Panc1 (cell line): ENCODE measurements around the gene SH3PXD2A. TPM values are rescaled to one million over a fixed set of nuclear protein-coding genes. Genes with fewer than 3 reads are reported as not detected.

Source experiments
- ATAC-seq: fragments of 200-7000 bp; cut with Tn5 transposase; 2 replicates; pipeline ENCODE4 v1.9.1; 2020; ENCODE audit warnings: mild to moderate bottlenecking, moderate library complexity
- BruUV-seq: library from RNA; stranded (reverse); fragments of 400-500 nt; replicated peaks from 2 replicates; lab custom pipeline; 2021; lab: Mats Ljungman, UMichigan
- CTCF ChIA-PET: fragments of 300-600 bp; sonication (Branson Sonifier 250); formaldehyde crosslinking; loops from one replicate; lab custom pipeline; 2022; ENCODE audit warnings: antibody characterized with exemption; lab: Charles Lee
- POLR2A ChIA-PET: fragments of 300-600 bp; sonication (Branson Sonifier 250); formaldehyde crosslinking; loops from one replicate; lab custom pipeline; 2022; ENCODE audit warnings: antibody characterized with exemption; lab: Charles Lee
- DNase-seq: peaks from one replicate; pipeline ENCODE4 v3.0.0-alpha.2; 2010; ENCODE audit warnings: low read depth, low spot score
- H3K27ac ChIP-seq: 2 replicates; pipeline ENCODE4 v1.5.1; 2011; ENCODE audit warnings: mild to moderate bottlenecking, low read length, inconsistent platforms
- H3K27me3 ChIP-seq: fragments of 200-500 bp; sonication (Bioruptor generic); 2 replicates; pipeline ENCODE4 v1.6.0; 2014; ENCODE audit warnings: low read length, inconsistent platforms; ENCODE audit not compliant: control insufficient read depth, insufficient read depth
- H3K36me3 ChIP-seq: fragments of 200-500 bp; sonication (Bioruptor generic); 2 replicates; pipeline ENCODE4 v1.5.1; 2014; ENCODE audit warnings: inconsistent platforms, mild to moderate bottlenecking, low read length, moderate library complexity; ENCODE audit not compliant: control insufficient read depth, insufficient read depth
- H3K4me1 ChIP-seq: 2 replicates; pipeline ENCODE4 v1.5.1; 2011; ENCODE audit warnings: inconsistent platforms, mild to moderate bottlenecking, low read length, moderate library complexity; ENCODE audit not compliant: control insufficient read depth, insufficient read depth
- H3K4me3 ChIP-seq, 2 experiments: 2 replicates each; pipeline ENCODE4 v1.5.1; 2011 to 2012; ENCODE audit warnings: low read depth in 2 of 2, low read length in 2 of 2, mild to moderate bottlenecking in 2 of 2, inconsistent platforms in 1 of 2, moderate library complexity in 1 of 2
- H3K9me3 ChIP-seq: fragments of 200-500 bp; sonication (Bioruptor generic); 2 replicates; pipeline ENCODE4 v1.5.1; 2014; ENCODE audit warnings: low read depth, mild to moderate bottlenecking, inconsistent platforms, low read length, moderate library complexity; ENCODE audit not compliant: control insufficient read depth, insufficient read depth
- POLR2AphosphoS5 ChIP-seq: IDR thresholded peaks from 2 replicates; pipeline ENCODE4 v1.6.1; 2012; ENCODE audit warnings: mild to moderate bottlenecking, low read depth, low read length, moderate library complexity
- SIN3A ChIP-seq: IDR thresholded peaks from 2 replicates; pipeline ENCODE4 v1.6.1; 2012; ENCODE audit warnings: low read depth, mild to moderate bottlenecking, low read length, moderate library complexity, borderline replicate concordance; ENCODE audit not compliant: insufficient read depth
- TCF7L2 ChIP-seq: IDR thresholded peaks from 2 replicates; pipeline ENCODE4 v1.6.1; 2011; ENCODE audit warnings: mild to moderate bottlenecking, low read depth, low read length, inconsistent platforms
- in situ Hi-C: cut with HindIII; loops from 2 replicates; pipeline ENCODE4 v1.10.0; 2016; ENCODE audit warnings: low sequenced_read_pairs, low pct_unique_long_range_greater_than_20kb
- intact Hi-C: fragments of 100-400 bp; cut with micrococcal nuclease; formaldehyde crosslinking; loops from one replicate; pipeline ENCODE4 v1.10.0; 2022; ENCODE audit not compliant: unreplicated experiment
- total RNA-seq: library from RNA; stranded (reverse); gene quantifications from one replicate; pipeline ENCODE4 v1.2.1, GENCODE V29; 2021; ENCODE audit not compliant: unreplicated experiment
- TF ChIP-seq, protein P1 (sequence below), 2 experiments: IDR thresholded peaks; 2 replicates each; pipeline ENCODE4 v1.6.1; 2011 to 2012; ENCODE audit warnings: low read depth in 2 of 2, control low read depth in 1 of 2, low read length in 1 of 2, mild to moderate bottlenecking in 1 of 2, moderate library complexity in 1 of 2; ENCODE audit not compliant: insufficient read depth in 1 of 2
- TF ChIP-seq, protein P2 (sequence below): fragments of 450-650 bp; IDR thresholded peaks from 2 replicates; pipeline ENCODE4 v1.5.1; 2017; ENCODE audit warnings: mild to moderate bottlenecking

The SH3PXD2A gene
- total RNA-seq, 1 experiment from 2014 or later, result 5.7 TPM

DNA sequence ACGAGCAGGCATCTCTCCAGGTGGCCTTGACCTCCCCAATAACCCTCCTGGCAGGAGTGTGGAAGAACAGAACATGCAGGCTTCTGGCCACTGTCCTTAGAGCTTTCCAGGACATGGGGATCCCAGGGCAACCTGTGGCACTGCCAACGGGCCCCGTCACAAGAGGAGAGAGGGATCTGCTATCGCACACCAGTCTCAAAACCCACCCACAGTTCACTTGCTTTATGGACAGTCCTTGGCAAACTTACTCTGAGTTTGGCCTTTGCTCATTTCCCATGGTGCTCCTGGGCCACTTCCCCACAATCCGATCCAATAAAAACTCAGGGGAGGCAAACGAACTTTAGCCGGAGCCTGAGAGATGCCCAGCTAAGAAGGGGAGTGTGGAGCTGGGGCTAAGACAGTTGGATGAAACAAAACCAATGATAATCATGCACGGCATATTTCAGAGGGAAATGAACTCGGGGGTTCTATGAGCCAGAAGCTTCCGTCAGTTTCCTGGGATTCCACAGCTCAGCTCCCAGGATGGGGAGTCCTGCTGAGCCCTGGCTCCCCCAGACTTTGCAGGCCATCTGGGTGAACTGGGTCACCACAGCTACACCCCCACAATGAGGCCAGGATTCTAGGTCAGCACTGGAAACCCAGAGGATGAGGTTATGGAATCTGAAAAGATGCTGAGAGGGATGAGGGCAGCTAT, 203.4 kb downstream of the SH3PXD2A start:
- DNase-seq (no peak), ATAC-seq (no peak)
- in situ Hi-C loops (no loop called here), intact Hi-C loops (no loop called here)
- H3K36me3 ChIP-seq, result no peaks in the 10 kb centered on the region
- CTCF ChIA-PET, result no interaction called here
- no peak overlapping the region for H3K27ac ChIP-seq
- POLR2A ChIA-PET, result no interaction called here
- no TSS peak for BruUV-seq
- no peaks in the 10 kb centered on the region for H3K4me1 ChIP-seq
- no peaks in the 10 kb centered on the region for H3K9me3 ChIP-seq
- no peak overlapping the region for H3K4me3 ChIP-seq
- TF ChIP-seq SIN3A (no peak), TCF7L2 (no peak), POLR2AphosphoS5 (no peak)
- TF ChIP-seq, protein P1, sequence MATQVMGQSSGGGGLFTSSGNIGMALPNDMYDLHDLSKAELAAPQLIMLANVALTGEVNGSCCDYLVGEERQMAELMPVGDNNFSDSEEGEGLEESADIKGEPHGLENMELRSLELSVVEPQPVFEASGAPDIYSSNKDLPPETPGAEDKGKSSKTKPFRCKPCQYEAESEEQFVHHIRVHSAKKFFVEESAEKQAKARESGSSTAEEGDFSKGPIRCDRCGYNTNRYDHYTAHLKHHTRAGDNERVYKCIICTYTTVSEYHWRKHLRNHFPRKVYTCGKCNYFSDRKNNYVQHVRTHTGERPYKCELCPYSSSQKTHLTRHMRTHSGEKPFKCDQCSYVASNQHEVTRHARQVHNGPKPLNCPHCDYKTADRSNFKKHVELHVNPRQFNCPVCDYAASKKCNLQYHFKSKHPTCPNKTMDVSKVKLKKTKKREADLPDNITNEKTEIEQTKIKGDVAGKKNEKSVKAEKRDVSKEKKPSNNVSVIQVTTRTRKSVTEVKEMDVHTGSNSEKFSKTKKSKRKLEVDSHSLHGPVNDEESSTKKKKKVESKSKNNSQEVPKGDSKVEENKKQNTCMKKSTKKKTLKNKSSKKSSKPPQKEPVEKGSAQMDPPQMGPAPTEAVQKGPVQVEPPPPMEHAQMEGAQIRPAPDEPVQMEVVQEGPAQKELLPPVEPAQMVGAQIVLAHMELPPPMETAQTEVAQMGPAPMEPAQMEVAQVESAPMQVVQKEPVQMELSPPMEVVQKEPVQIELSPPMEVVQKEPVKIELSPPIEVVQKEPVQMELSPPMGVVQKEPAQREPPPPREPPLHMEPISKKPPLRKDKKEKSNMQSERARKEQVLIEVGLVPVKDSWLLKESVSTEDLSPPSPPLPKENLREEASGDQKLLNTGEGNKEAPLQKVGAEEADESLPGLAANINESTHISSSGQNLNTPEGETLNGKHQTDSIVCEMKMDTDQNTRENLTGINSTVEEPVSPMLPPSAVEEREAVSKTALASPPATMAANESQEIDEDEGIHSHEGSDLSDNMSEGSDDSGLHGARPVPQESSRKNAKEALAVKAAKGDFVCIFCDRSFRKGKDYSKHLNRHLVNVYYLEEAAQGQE (IDR thresholded peaks at IDR 0.05; ENCODE audit: insufficient read depth in 1 of 2, low read depth in 2 of 2, low read length in 1 of 2), result no peak
- TF ChIP-seq, protein P2, sequence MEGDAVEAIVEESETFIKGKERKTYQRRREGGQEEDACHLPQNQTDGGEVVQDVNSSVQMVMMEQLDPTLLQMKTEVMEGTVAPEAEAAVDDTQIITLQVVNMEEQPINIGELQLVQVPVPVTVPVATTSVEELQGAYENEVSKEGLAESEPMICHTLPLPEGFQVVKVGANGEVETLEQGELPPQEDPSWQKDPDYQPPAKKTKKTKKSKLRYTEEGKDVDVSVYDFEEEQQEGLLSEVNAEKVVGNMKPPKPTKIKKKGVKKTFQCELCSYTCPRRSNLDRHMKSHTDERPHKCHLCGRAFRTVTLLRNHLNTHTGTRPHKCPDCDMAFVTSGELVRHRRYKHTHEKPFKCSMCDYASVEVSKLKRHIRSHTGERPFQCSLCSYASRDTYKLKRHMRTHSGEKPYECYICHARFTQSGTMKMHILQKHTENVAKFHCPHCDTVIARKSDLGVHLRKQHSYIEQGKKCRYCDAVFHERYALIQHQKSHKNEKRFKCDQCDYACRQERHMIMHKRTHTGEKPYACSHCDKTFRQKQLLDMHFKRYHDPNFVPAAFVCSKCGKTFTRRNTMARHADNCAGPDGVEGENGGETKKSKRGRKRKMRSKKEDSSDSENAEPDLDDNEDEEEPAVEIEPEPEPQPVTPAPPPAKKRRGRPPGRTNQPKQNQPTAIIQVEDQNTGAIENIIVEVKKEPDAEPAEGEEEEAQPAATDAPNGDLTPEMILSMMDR, result no peak
- no peaks in the 10 kb centered on the region for H3K27me3 ChIP-seq

DNA sequence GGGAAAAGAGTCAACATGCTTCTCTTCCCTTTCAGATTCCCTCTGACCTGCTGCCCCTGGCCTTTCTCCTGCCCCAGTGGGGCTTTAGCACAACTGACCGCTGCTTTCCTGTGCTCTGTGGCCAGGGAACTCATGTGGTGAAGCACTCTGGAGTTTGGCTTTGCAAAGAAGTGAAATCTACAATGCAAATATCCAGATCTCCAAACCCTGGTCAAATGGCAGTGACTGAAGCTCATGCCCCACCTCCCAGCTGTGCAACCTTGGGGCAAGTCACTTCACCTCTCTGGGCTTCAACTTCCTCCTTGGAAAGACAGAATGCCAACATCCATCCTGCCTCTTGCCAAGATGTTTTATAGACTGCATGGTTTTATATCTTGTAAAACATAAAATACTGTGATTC, 204.0 kb downstream of the SH3PXD2A start:
- Histone ChIP-seq H3K27me3 (no peaks in the 10 kb centered on the region), H3K27ac (no peak overlapping the region), H3K4me1 (no peaks in the 10 kb centered on the region), H3K4me3 (no peak overlapping the region), H3K9me3 (no peaks in the 10 kb centered on the region), H3K36me3 (no peaks in the 10 kb centered on the region)
- no peak for ATAC-seq
- CTCF ChIA-PET, result interaction anchor here (0.9 kb wide), 1 partner anchor 28 kb away, joined by 4 read pairs; no protein-coding TSS in a partner anchor
- intact Hi-C loops, result no loop called here
- POLR2A ChIA-PET, result no interaction called here
- in situ Hi-C loops, result no loop called here
- no TSS peak for BruUV-seq
- TF ChIP-seq TCF7L2 (no peak), POLR2AphosphoS5 (no peak), SIN3A (no peak)
- TF ChIP-seq, protein P2, result no peak
- TF ChIP-seq, protein P1 (IDR thresholded peaks at IDR 0.05; ENCODE audit: insufficient read depth in 1 of 2, low read depth in 2 of 2, low read length in 1 of 2), result no peak
- no peak for DNase-seq
